GM20431 (cell line): ENCODE results near the gene CNDP1.
"Not testable (repeated sequence)": the region's sequence is repeated elsewhere in the genome, so short reads cannot be mapped to it uniquely, and the experiment has no call there.

Experiments
- in situ Hi-C: fragments of 300-500 bp; cut with MseI, MboI; formaldehyde crosslinking; loops from one replicate; pipeline ENCODE4 v1.15.0; 2020; ENCODE audit warnings: low sequenced_read_pairs; ENCODE audit not compliant: unreplicated experiment

The CNDP1 gene

GRCh38 chr18:74534150-74534969, at the start of gene CNDP1:
TSS of gene CNDP1 (plus strand) at chr18:74534500. CDS start at chr18:74534668, 168 bp downstream.
- in situ Hi-C loops = no loop called here

- in situ Hi-C loops = no loop called here
Observed at GRCh38 chr18:74486119-74486849, 48.0 kb upstream of the CNDP1 start.

DNA sequence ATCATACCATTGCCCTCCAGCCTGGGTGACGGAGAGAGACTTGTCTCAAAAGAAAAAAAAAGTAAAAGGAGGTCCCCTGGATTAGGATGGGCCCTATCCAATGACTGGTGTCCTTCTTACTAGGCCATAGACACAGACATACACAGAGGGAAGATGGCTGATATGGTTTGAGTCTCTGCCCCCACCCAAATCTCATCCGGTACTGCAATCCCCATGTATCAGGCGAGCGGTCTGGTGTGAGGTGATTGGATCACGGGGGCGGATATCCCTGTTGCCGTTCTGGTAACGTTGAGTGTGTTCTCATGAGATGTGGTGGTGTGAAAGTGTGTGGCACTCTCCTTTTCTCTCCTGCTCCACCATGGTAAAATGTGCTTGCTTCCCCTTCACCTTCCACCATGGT, 45.9 kb upstream of the CNDP1 start:
- in situ Hi-C loops = no loop called here

DNA sequence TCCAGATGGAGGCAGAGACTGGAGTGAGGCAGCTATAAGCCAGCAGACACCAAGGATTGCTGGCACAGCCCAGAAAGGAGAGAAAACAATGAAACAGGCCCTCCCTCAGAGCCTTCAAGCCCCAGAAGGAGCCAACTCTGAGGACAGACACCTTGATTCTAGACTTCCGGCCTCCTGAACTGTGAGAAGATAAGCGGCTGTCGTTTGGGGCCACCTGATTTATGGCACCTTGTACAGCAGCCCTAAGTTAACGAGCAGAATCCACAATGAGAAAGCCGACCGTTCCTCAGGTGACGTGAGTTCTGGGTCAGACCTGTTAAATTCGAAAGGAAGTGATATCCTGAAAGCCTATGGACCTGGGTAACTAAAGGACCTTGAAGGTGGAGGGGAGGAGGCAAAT, 45.4 kb upstream of the CNDP1 start:
- in situ Hi-C loops = no loop called here

DNA sequence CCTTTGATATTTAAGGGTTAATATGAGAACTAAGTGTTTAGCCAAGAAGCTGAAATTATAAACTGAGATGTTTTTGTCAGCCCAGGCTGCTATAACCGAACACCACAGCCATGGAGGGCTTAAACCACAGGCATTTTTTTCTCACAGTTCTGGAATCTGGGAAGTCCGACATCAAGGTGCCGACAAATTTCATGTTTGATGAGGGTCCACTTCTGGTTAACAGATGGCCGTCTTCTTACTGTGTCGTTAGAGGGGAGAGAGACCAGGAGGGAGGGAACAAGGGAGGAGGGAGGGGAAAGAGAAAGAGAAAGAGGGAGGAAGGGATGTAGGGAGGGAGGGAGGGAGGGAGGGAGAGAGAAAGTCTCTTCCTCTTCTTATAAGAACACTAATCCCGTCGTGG, 44.6 kb upstream of the CNDP1 start:
- in situ Hi-C loops = no loop called here

DNA sequence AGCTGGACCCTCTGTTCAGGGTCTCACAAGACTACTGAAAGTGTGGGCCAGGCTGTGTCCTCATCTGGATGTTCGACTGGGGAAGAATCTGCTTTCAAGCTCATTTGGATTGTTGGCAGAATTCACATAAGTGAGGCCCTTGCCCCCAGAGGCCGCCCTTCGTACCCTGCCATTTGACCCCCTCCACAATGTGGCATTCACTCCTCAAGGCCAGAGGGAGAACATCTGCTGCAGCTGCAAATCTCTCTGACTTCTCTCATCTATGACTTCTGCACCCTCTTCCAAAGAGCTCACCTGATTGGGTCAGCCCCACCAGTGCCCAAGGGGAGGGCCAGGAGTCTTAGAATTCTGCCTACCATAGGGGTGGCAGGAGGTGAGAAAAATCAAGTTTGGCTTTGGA, 42.0 kb upstream of the CNDP1 start:
- in situ Hi-C loops = no loop called here

GRCh38 chr18:74493689-74494088, 40.6 kb upstream of the CNDP1 start:
- in situ Hi-C loops = no loop called here

- in situ Hi-C loops = no loop called here
Observed at GRCh38 chr18:74494514-74494913, 39.8 kb upstream of the CNDP1 start.

DNA sequence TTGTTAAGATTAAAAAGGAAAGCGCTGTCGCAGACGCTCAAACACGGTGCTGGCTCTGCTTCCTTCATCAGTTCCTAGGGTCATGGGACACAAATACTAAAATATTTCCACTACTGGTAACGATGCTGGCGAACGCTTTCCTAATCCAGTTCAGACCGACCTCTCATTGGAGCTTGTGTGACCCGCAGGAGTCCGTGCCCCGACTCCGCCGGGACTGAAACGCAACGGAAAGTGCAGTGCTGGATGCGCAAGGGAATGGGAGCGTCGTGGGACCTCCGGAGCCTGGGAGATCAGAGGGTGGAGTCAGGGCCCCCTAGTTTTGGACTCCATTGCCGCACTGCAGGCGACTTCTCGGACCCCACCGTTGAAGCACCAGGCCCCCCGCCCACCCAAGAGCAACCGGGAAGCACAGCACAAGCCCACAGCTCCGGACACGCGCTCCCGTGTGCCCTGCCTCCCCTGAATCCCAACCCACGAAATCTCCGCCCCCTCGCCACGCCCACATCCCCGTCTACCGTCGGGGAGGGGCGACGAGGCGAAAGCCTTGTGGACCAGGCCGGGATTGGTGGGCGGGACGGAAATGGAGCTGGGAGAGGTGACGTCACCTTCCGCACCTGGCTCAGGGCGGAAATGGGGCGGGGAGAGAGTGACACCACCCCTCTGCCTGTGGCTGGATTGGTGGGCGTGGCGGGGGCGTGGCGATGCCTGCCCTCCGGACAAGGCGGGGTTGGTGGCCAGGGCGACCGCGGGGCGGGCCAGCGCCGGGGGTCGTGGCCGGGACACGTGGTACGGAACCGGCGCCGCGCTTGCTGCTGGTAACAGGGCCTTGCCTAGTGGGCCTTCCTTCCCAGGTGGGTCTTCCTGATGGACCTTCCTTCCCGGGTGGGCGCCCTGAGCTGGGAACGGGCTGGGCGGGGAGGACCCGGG, 38.5 kb upstream of the CNDP1 start, which contains the start of gene CNDP2:
Gene CNDP2 (plus strand): TSS at position 783 of the 927 bp plus-strand sequence. CDS start 3,611 bp downstream, outside the sequence.
- in situ Hi-C loops = no loop called here

DNA sequence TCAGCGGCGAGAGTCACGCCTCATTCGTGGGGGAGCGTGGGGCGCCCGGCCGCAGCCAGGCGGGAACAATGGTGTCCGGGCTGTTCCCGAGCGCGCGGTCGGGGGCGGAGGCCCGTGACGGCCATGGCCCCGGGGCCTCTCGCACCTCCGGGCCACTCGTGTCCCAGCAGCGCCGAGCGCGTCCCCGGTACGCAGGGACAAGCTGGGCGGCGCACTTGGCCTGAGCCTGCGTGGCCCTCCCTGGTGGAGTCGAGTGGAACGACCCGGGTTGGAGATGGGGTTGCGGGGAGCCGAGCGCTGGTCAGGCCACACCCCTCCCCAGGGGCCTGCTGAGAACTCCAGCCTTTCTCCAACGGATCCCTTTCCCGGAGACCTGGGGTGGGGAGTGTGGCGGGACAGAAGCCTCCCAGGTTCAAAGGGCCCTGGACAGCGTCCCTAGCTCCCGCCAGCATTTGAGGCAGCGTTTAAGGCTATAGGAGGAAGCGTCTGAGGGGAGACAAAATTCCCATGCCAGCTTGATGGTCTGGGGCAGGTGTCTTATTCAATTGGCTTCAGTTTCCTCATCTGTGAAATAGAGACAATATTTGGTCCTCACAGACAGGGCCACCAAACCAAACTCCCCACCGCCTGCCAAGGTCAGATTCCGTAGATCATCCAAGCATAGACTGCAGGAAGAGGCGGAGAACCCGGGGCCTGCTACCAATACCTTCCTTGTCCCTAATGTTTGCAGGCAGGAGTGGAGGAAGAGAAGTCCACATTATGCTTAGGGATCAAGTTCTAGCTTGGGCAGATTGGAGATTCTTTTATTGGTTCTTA, 37.6 kb upstream of the CNDP1 start:
- in situ Hi-C loops = no loop called here

DNA sequence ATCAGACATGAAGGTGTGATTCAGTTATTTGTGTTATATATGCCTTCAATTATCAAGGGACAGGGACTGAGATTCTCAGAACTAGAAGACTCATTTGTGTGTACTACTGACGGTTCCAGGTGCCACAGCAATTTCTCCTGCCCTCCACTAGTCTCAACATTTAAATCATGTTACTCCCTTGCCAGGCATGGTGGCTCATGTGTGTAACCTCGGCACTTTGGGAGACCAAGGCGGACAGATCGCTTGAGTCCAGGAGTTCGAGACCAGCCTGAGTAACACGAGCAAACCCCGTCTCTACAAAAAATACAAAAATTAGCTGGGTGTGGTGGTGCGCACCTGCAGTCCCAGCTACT, 37.0 kb upstream of the CNDP1 start:
- in situ Hi-C loops = no loop called here

DNA sequence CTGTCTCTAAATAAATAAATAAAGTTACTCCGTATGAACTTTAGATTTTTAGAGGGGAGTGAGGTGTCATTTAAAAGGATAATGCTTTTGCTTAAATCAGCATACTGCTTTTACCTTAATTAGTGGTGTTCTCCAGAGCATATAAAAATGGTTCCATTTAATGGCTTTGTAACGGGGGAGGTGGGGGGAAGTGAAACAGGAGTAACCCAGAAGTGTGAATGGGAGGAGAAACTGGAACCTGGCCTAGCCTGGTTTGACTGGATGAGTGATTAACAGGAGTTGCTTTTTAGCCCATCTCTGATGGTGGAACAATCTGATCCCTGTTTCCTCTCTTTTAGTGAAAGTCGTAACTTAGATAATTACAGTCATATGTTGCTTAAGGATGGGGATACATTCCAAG, 36.5 kb upstream of the CNDP1 start:
- in situ Hi-C loops = no loop called here

DNA sequence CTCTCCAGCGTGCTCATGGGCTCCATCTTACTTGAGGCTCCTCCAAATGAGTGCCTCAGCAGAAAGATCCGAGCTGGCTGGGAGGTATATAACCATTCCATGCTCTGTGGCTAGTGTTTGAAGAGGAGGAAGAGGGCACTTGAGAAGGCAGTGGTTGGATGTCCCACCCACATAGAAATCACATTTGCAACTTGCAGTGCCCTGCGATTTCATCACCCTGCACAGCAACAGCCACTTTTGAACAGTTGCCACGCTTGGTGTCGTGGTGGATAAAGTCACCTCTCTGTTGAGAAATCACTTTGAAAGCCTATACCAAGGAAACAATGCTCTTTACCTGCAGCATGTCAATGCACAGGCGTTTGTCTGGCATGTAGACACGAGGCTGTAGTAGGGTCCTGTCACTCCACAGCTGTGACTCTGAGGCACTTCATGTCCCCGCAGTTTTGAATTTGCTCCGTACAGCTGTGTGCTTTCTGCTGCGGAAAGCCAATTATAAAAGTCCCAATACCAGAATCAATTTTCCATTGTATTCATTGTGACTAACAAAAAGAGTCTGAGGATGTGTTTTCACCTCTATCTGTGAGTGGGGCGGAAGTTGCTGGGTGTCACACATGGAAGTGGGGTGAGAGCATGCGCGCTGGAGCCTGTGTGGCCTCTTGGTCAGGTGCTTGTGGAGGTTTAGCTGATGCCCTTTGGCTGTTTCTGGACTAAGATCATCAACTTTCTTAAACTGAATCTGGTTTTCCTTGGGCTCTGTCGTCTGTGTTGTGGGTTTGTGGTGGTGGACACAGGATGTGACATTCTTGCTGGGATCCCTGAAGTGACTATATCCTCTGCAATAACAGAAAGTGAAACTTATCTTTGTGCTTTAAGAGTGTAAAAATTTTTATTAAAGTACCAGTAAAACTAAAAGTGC, 35.3 kb upstream of the CNDP1 start:
- in situ Hi-C loops = no loop called here

DNA sequence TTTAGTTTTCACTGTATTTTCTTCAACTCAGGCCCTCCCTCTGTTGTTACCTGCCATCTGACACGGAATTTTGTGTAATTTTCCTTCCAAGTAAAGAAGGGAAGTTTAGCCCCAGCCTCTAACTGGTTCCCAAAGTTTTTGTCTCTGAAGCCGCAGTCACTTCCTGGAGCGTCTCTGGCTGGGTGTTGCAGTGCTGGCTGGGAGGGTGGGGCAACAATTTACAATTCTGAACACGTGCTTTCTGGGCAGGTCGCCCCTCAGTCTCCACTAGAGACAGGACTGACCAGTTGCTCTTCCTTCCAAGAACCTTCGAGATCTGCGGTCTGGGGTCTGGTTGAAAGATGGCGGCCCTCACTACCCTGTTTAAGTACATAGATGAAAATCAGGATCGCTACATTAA, 34.7 kb upstream of the CNDP1 start:
- in situ Hi-C loops = no loop called here

DNA sequence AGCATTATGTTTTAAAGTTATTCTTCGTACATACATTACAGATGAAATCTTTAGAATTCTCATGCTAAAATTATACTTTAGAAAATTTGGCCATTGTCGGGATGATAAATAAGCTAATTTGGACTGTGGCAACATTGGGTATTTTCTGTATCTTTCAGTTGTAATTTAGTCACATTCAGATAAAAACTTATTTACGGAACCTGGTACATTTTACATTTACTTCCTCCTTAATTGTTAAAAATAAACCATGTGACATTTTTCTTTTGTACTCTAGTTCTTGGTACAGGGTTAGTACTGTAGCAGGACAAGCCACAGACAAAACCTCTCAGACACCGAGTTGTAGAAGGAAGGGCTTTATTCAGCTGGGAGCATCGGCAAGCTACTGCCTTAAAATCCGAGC, 33.9 kb upstream of the CNDP1 start:
- in situ Hi-C loops = no loop called here

GRCh38 chr18:74500774-74501173, 33.5 kb upstream of the CNDP1 start:
- in situ Hi-C loops = not testable (repeated sequence)

- in situ Hi-C loops = no loop called here
Observed at GRCh38 chr18:74501386-74501785, 32.9 kb upstream of the CNDP1 start.

GRCh38 chr18:74503137-74503536, 31.2 kb upstream of the CNDP1 start:
- in situ Hi-C loops = no loop called here

- in situ Hi-C loops = no loop called here
Observed at GRCh38 chr18:74505776-74506175, 28.5 kb upstream of the CNDP1 start.
